GM18519 (cell line): Measurements from ENCODE around the gene GABBR2.

Source experiments
- ATAC-seq: cut with Tn5 transposase; IDR thresholded peaks from one replicate; pipeline ENCODE4 v1.9.1; 2021; ENCODE audit warnings: mild to moderate bottlenecking, moderate library complexity; ENCODE audit not compliant: unreplicated experiment, low FRiP score

GABBR2 gene

GRCh38 chr9:98333703-98334582 lies 374.8 kb downstream of the GABBR2 start:
- ATAC-seq, result no peak

GRCh38 chr9:98332405-98332831 lies 376.3 kb downstream of the GABBR2 start:
- no peak for ATAC-seq

GRCh38 chr9:98331536-98332259 lies 377.0 kb downstream of the GABBR2 start:
- no peak for ATAC-seq

- ATAC-seq, result no peak
Observed at GRCh38 chr9:98330831-98331230, 377.9 kb downstream of the GABBR2 start.

GRCh38 chr9:98329904-98330303 lies 378.8 kb downstream of the GABBR2 start:
- ATAC-seq, result no peak

GRCh38 chr9:98329281-98329680 lies 379.5 kb downstream of the GABBR2 start:
- no peak for ATAC-seq

GRCh38 chr9:98328770-98329169 lies 380.0 kb downstream of the GABBR2 start:
- ATAC-seq, result no peak

- no peak for ATAC-seq
Observed at GRCh38 chr9:98328141-98328540, 380.6 kb downstream of the GABBR2 start.

- no peak for ATAC-seq
Observed at GRCh38 chr9:98327249-98327561, 381.5 kb downstream of the GABBR2 start.

GRCh38 chr9:98326459-98327248 lies 382.1 kb downstream of the GABBR2 start:
- ATAC-seq, result no peak

- no peak for ATAC-seq
Observed at GRCh38 chr9:98324801-98325200, 383.9 kb downstream of the GABBR2 start.

GRCh38 chr9:98323831-98324135 lies 385.0 kb downstream of the GABBR2 start:
- ATAC-seq, result no peak

GRCh38 chr9:98323051-98323830 lies 385.5 kb downstream of the GABBR2 start:
- no peak for ATAC-seq

GRCh38 chr9:98321269-98321668 lies 387.5 kb downstream of the GABBR2 start:
- no peak for ATAC-seq

GRCh38 chr9:98318834-98319478 lies 389.8 kb downstream of the GABBR2 start:
- no peak for ATAC-seq

- ATAC-seq, result no peak
Observed at GRCh38 chr9:98318041-98318790, 390.5 kb downstream of the GABBR2 start.

GRCh38 chr9:98317134-98317857 lies 391.4 kb downstream of the GABBR2 start:
- no peak for ATAC-seq

- no peak for ATAC-seq
Observed at GRCh38 chr9:98316445-98317133, 392.1 kb downstream of the GABBR2 start.
